Suprapubic skin (tissue), 4 donors: ENCODE results near the gene NET1.

Source experiments
- EP300 ChIP-seq: sonication (generic); formaldehyde crosslinking; IDR thresholded peaks from one replicate; pipeline ENCODE4 v1.6.1; 2017; ENCODE audit warnings: antibody characterized with exemption
- POLR2A ChIP-seq, 2 donors: fragments of 450-650 bp; IDR thresholded peaks; one replicate each; pipeline ENCODE4 v1.6.1; 2017; ENCODE audit warnings: antibody characterized with exemption in 2 of 2, mild to moderate bottlenecking in 2 of 2, moderate library complexity in 2 of 2
- POLR2AphosphoS5 ChIP-seq, 3 donors: sonication (generic); formaldehyde crosslinking; IDR thresholded peaks; one replicate each; pipeline ENCODE4 v1.6.1; 2017; ENCODE audit warnings: antibody characterized with exemption in 3 of 3
- TF ChIP-seq, protein P1 (sequence below), 2 donors: fragments of 200-600 bp in 1 of 2; fragments of 450-650 bp in 1 of 2; sonication (generic) in 1 of 2; IDR thresholded peaks; one replicate each; pipeline ENCODE4 v1.5.1; 2016 to 2019; ENCODE audit warnings: antibody characterized with exemption in 2 of 2, mild to moderate bottlenecking in 1 of 2, moderate library complexity in 1 of 2

- TF ChIP-seq POLR2A (IDR thresholded peaks at IDR 0.05), result no peak
- TF ChIP-seq, protein P1, sequence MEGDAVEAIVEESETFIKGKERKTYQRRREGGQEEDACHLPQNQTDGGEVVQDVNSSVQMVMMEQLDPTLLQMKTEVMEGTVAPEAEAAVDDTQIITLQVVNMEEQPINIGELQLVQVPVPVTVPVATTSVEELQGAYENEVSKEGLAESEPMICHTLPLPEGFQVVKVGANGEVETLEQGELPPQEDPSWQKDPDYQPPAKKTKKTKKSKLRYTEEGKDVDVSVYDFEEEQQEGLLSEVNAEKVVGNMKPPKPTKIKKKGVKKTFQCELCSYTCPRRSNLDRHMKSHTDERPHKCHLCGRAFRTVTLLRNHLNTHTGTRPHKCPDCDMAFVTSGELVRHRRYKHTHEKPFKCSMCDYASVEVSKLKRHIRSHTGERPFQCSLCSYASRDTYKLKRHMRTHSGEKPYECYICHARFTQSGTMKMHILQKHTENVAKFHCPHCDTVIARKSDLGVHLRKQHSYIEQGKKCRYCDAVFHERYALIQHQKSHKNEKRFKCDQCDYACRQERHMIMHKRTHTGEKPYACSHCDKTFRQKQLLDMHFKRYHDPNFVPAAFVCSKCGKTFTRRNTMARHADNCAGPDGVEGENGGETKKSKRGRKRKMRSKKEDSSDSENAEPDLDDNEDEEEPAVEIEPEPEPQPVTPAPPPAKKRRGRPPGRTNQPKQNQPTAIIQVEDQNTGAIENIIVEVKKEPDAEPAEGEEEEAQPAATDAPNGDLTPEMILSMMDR (IDR thresholded peaks at IDR 0.05), result no peak
- no peak for TF ChIP-seq EP300
- no peak for TF ChIP-seq POLR2AphosphoS5 (IDR thresholded peaks at IDR 0.05)
Measured at GRCh38 chr10:5485948-5486852, 73.8 kb downstream of the NET1 start.
